ENCODE measurements around the gene KIF26A. TPM values are rescaled to one million over a fixed set of nuclear protein-coding genes. Genes with fewer than 3 reads are reported as not detected.

The KIF26A gene
- total and polyA plus RNA-seq, 2 of the 4 experiments (the other 2 are of a cell fraction), result not detected

GRCh38 chr14:104106471-104106991 is 31.9 kb upstream of the KIF26A start:
- H3K23ac ChIP-seq (ENCODE audit: low read depth, low read length), result no peak overlapping the region
- in situ Hi-C loops (cut with MboI; ENCODE audit: low sequenced_read_pairs), result no loop called here
- ChIA-PET POLR2A (ENCODE audit: unreplicated experiment) (no interaction called here), CTCF (no interaction called here)
- no peak overlapping the region for H3K4me2 ChIP-seq (ENCODE audit: low read depth, low read length)
- WGBS, 2 experiments (ENCODE audit: extremely low coverage in 2 of 2, insufficient read length in 1 of 2), result 79% methylated on average over 13 of the region's 20 CpGs; no CpG with 5 or more reads in 1 of the 2 experiments
- H3K18ac ChIP-seq (ENCODE audit: low read depth, low read length), result no peak overlapping the region
- no peak overlapping the region for H3K27ac ChIP-seq (ENCODE audit: insufficient read depth, low read length)
- no peak overlapping the region for H3K56ac ChIP-seq (ENCODE audit: extremely low read depth, insufficient read depth, low read length)
- no peak overlapping the region for H4K8ac ChIP-seq (ENCODE audit: low read depth in 2 of 2, low read length in 2 of 2)
- no peak overlapping the region for H2BK15ac ChIP-seq (ENCODE audit: low read depth, low read length)
- no peaks in the 10 kb centered on the region for H4K20me1 ChIP-seq (ENCODE audit: insufficient read depth, low read length)
- no peaks in the 10 kb centered on the region for H3K4me1 ChIP-seq (ENCODE audit: control insufficient read depth, insufficient read depth, low read length)
- H3K4ac ChIP-seq (ENCODE audit: low read depth, low read length), result no peak overlapping the region
- dilution Hi-C loops (cut with HindIII; ENCODE audit: low sequenced_read_pairs, unreplicated experiment), result no loop called here
- H3K27me3 ChIP-seq (ENCODE audit: control insufficient read depth, insufficient read depth, low read length), result no peaks in the 10 kb centered on the region
- H3K14ac ChIP-seq (replicated peaks; ENCODE audit: low read depth, low read length), result no peak overlapping the region
- no peak overlapping the region for H4K5ac ChIP-seq (ENCODE audit: low read depth, low read length)
- no peak overlapping the region for H2AK9ac ChIP-seq (replicated peaks; ENCODE audit: low read depth, low read length, poor library complexity)
- TF ChIP-seq USF2 (IDR thresholded peaks at IDR 0.05; ENCODE audit: low read depth, low read length), result no peak
- TF ChIP-seq RFX5 (IDR thresholded peaks at IDR 0.05; ENCODE audit: low read depth, low read length), result no peak
- TF ChIP-seq RCOR1 (IDR thresholded peaks at IDR 0.05; ENCODE audit: insufficient replicate concordance, low read length), result no peak
- no peak for TF ChIP-seq MAFK (IDR thresholded peaks at IDR 0.05; ENCODE audit: low read depth, low read length)
- no peak for TF ChIP-seq MAZ (IDR thresholded peaks at IDR 0.05; ENCODE audit: borderline replicate concordance, low read depth, low read length)
- no peak for TF ChIP-seq CTCF (conservative IDR thresholded peaks at IDR 0.05; ENCODE audit: low read depth, low read length)
- no peak for TF ChIP-seq POLR2A (IDR thresholded peaks at IDR 0.05; ENCODE audit: low read depth, low read length)
- no peak for TF ChIP-seq SMC3 (IDR thresholded peaks at IDR 0.05; ENCODE audit: low read depth, low read length)
- TF ChIP-seq CEBPB (IDR thresholded peaks at IDR 0.05; ENCODE audit: low read depth, low read length), result no peak
- TF ChIP-seq FOS (IDR thresholded peaks at IDR 0.05; ENCODE audit: low read depth, low read length), result no peak
- no peak for TF ChIP-seq BHLHE40 (IDR thresholded peaks at IDR 0.05; ENCODE audit: low read depth, low read length)
- no peak for TF ChIP-seq RAD21 (IDR thresholded peaks at IDR 0.05; ENCODE audit: low read length)
- TF ChIP-seq NFE2L2 (IDR thresholded peaks at IDR 0.05; ENCODE audit: low read depth, low read length), result no peak
- no peak for TF ChIP-seq MXI1 (IDR thresholded peaks at IDR 0.05; ENCODE audit: borderline replicate concordance, low read depth, low read length)
- no peak for TF ChIP-seq CHD1 (IDR thresholded peaks at IDR 0.05; ENCODE audit: low read depth, low read length)
- TF ChIP-seq ELK1 (IDR thresholded peaks at IDR 0.05; ENCODE audit: borderline replicate concordance, low read depth, low read length), result no peak
- H3K4me3 ChIP-seq (ENCODE audit: insufficient read depth, low read depth, low read length), result no peak overlapping the region
- no peaks in the 10 kb centered on the region for H3K79me1 ChIP-seq (ENCODE audit: low read depth in 1 of 2, low read length in 2 of 2)
- ATAC-seq (ENCODE audit: low read depth) (no peak), DNase-seq (no peak)
- H2AFZ ChIP-seq (replicated peaks; ENCODE audit: low read length, poor library complexity), result no peak overlapping the region
- H4K91ac ChIP-seq (ENCODE audit: insufficient read depth, low read depth, low read length), result no peak overlapping the region
- intact Hi-C loops (cut with micrococcal nuclease), result no loop called here
- H3K36me3 ChIP-seq (ENCODE audit: control insufficient read depth, insufficient read depth, low read length), result no peaks in the 10 kb centered on the region
- H2BK5ac ChIP-seq (ENCODE audit: low read depth, low read length, poor library complexity, severe bottlenecking), result no peak overlapping the region
- no peak overlapping the region for H2AK5ac ChIP-seq (ENCODE audit: low read depth, low read length)
- no peak overlapping the region for H2BK20ac ChIP-seq (ENCODE audit: low read depth, low read length)
- H3K9me1 ChIP-seq (ENCODE audit: insufficient read depth, low read length), result no peaks in the 10 kb centered on the region
- H3K9ac ChIP-seq (ENCODE audit: low read depth, low read length), result no peak overlapping the region
- no TSS peak for BruUV-seq (replicated peaks)
- H2BK120ac ChIP-seq (ENCODE audit: low read depth, low read length), result no peak overlapping the region
- H3K9me3 ChIP-seq (ENCODE audit: control insufficient read depth, insufficient read depth, low read length), result no peaks in the 10 kb centered on the region

All from IMR-90 (cell line).